ENCODE results near the gene COP1.

DNA sequence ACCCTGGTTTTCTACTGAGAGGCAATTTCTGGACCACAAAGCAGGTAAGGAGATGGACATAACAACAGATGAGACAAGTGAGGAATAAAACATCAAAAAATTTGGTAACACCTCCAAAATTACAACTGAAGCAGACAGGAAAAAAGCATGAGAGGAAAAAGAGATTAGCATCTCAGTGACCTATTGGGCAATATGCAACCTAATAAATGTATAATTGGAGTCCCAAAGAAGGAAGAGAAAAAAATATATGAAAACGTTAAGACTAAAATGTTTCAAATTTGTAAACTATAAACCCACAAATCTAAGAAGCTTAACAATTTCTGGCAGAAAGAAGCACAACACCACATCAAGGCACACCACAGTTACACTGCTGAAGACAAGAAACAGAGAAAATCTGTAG, 255.5 kb downstream of the COP1 start:
- TF ChIP-seq, protein P1, sequence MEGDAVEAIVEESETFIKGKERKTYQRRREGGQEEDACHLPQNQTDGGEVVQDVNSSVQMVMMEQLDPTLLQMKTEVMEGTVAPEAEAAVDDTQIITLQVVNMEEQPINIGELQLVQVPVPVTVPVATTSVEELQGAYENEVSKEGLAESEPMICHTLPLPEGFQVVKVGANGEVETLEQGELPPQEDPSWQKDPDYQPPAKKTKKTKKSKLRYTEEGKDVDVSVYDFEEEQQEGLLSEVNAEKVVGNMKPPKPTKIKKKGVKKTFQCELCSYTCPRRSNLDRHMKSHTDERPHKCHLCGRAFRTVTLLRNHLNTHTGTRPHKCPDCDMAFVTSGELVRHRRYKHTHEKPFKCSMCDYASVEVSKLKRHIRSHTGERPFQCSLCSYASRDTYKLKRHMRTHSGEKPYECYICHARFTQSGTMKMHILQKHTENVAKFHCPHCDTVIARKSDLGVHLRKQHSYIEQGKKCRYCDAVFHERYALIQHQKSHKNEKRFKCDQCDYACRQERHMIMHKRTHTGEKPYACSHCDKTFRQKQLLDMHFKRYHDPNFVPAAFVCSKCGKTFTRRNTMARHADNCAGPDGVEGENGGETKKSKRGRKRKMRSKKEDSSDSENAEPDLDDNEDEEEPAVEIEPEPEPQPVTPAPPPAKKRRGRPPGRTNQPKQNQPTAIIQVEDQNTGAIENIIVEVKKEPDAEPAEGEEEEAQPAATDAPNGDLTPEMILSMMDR (IDR thresholded peaks at IDR 0.05), result no peak
- TF ChIP-seq ZNF317 (CRISPR knock-in tag; IDR thresholded peaks at IDR 0.05; ENCODE audit: borderline replicate concordance, low read depth) (no peak), FOXP1 (CRISPR knock-in tag; IDR thresholded peaks at IDR 0.05; ENCODE audit: borderline replicate concordance) (no peak), ZNF121 (CRISPR knock-in tag; IDR thresholded peaks at IDR 0.05) (no peak), ARID4B (CRISPR knock-in tag; IDR thresholded peaks at IDR 0.05; ENCODE audit: borderline replicate concordance) (no peak), SMAD4 (CRISPR knock-in tag; IDR thresholded peaks at IDR 0.05) (no peak), TEAD4 (CRISPR knock-in tag; IDR thresholded peaks at IDR 0.05) (no peak), ETV6 (CRISPR knock-in tag; IDR thresholded peaks at IDR 0.05) (no peak), IRF2 (CRISPR knock-in tag; IDR thresholded peaks at IDR 0.05; ENCODE audit: borderline replicate concordance, low read depth) (no peak), USF1 (CRISPR knock-in tag; IDR thresholded peaks at IDR 0.05) (no peak), RORB (CRISPR knock-in tag; IDR thresholded peaks at IDR 0.05) (no peak)
- TF ChIP-seq, protein P2, sequence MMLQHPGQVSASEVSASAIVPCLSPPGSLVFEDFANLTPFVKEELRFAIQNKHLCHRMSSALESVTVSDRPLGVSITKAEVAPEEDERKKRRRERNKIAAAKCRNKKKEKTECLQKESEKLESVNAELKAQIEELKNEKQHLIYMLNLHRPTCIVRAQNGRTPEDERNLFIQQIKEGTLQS (CRISPR knock-in tag; conservative IDR thresholded peaks at IDR 0.05), result no peak
